Measurements from ENCODE around the gene TBL1X. TPM values are rescaled to one million over a fixed set of nuclear protein-coding genes. Genes with fewer than 3 reads are reported as not detected.

Gene TBL1X
- total RNA-seq, 2 donors from 2014 or later = 8.0 to 18.6 TPM

GRCh38 chrX:9500584-9500983, 35.7 kb downstream of the TBL1X start:
- H3K27me3 Mint-ChIP-seq = no peaks in the 10 kb centered on the region
- H3K36me3 Mint-ChIP-seq (ENCODE audit: low read depth) = peaks cover 41% of the 10 kb centered on the region
- no peak for ATAC-seq (replicated peaks)
- no peaks in the 10 kb centered on the region for H3K9me3 Mint-ChIP-seq
- no peak overlapping the region for H3K27ac Mint-ChIP-seq
- H3K4me1 Mint-ChIP-seq = peaks cover 5% of the 10 kb centered on the region
- H3K4me3 Mint-ChIP-seq = no peak overlapping the region

- Mint-ChIP-seq H3K36me3 (ENCODE audit: low read depth) (peaks cover 41% of the 10 kb centered on the region), H3K4me3 (no peak overlapping the region), H3K27ac (no peak overlapping the region), H3K27me3 (no peaks in the 10 kb centered on the region), H3K9me3 (no peaks in the 10 kb centered on the region), H3K4me1 (peaks cover 5% of the 10 kb centered on the region)
- no peak for ATAC-seq (replicated peaks)
Measured at GRCh38 chrX:9501362-9501761, 36.5 kb downstream of the TBL1X start.

- Mint-ChIP-seq H3K36me3 (ENCODE audit: low read depth) (peaks cover 41% of the 10 kb centered on the region), H3K4me1 (peaks cover 5% of the 10 kb centered on the region), H3K9me3 (no peaks in the 10 kb centered on the region), H3K27ac (no peak overlapping the region), H3K27me3 (no peaks in the 10 kb centered on the region), H3K4me3 (no peak overlapping the region)
- no peak for ATAC-seq (replicated peaks)
Measured at GRCh38 chrX:9503261-9503660, 38.4 kb downstream of the TBL1X start.

DNA sequence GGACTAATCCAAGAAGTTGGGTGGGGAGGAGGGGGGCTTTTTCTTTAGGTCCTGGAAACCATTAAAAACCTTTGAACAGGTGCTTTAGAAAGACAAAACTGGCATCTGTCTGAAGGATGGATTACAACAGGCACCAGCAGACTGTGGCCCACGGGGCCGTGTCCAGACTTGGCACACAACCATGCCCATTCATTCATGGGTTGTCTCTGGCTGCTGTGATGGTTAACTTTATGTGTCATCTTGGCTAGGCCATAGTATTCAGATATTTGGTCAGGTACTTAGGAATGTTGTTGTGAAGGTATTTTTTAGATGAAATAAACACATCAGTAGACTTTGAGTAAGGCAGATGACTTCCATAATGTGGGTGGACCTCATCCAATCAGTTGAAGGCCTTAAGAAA, 45.5 kb downstream of the TBL1X start:
- no peak overlapping the region for H3K4me3 Mint-ChIP-seq
- H3K27ac Mint-ChIP-seq = no peak overlapping the region
- H3K4me1 Mint-ChIP-seq = no peaks in the 10 kb centered on the region
- no peaks in the 10 kb centered on the region for H3K27me3 Mint-ChIP-seq
- no peaks in the 10 kb centered on the region for H3K9me3 Mint-ChIP-seq
- ATAC-seq (replicated peaks) = no peak
- H3K36me3 Mint-ChIP-seq (ENCODE audit: low read depth) = peaks cover 36% of the 10 kb centered on the region

- no peak overlapping the region for H3K27ac Mint-ChIP-seq
- no peak overlapping the region for H3K4me3 Mint-ChIP-seq
- no peaks in the 10 kb centered on the region for H3K9me3 Mint-ChIP-seq
- no peaks in the 10 kb centered on the region for H3K4me1 Mint-ChIP-seq
- H3K27me3 Mint-ChIP-seq = no peaks in the 10 kb centered on the region
- peaks cover 29% of the 10 kb centered on the region for H3K36me3 Mint-ChIP-seq (ENCODE audit: low read depth)
- ATAC-seq (replicated peaks) = no peak
Measured at GRCh38 chrX:9510980-9511379, 46.1 kb downstream of the TBL1X start.

DNA sequence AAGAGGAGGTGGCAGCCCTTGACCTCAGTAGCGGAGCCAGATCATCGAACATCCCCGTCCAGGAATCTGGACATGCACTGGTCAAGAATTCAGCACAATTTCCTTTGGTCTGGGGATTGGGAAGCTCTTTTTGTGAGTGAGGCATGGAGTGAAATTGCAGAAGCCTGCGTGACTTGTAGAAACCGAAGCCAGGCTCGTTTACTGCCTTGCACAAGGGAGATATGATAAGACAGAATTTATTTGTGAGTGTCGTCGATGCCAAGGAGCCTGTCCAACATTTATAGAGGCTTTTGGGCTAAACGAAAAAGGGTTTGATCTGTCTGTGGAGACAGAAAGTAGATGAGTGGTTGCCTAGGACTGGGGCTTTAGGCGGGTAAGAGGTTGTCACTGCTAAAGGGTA, 50.6 kb downstream of the TBL1X start:
- Mint-ChIP-seq H3K27ac (no peak overlapping the region), H3K27me3 (no peaks in the 10 kb centered on the region), H3K9me3 (no peaks in the 10 kb centered on the region), H3K36me3 (ENCODE audit: low read depth) (peaks cover 20% of the 10 kb centered on the region), H3K4me3 (no peak overlapping the region), H3K4me1 (no peaks in the 10 kb centered on the region)
- no peak for ATAC-seq (replicated peaks)

- peaks cover 20% of the 10 kb centered on the region for H3K36me3 Mint-ChIP-seq (ENCODE audit: low read depth)
- H3K4me1 Mint-ChIP-seq = peaks cover 3% of the 10 kb centered on the region
- H3K27ac Mint-ChIP-seq = no peak overlapping the region
- no peak overlapping the region for H3K4me3 Mint-ChIP-seq
- H3K27me3 Mint-ChIP-seq = no peaks in the 10 kb centered on the region
- ATAC-seq (replicated peaks) = peak; percentile 52
- H3K9me3 Mint-ChIP-seq = no peaks in the 10 kb centered on the region
Measured at GRCh38 chrX:9515973-9516538, 51.2 kb downstream of the TBL1X start.

- Mint-ChIP-seq H3K4me1 (peaks cover 5% of the 10 kb centered on the region), H3K27ac (no peak overlapping the region), H3K4me3 (no peak overlapping the region), H3K36me3 (ENCODE audit: low read depth) (peaks cover 17% of the 10 kb centered on the region), H3K9me3 (no peaks in the 10 kb centered on the region), H3K27me3 (no peaks in the 10 kb centered on the region)
- ATAC-seq (replicated peaks) = no peak
Measured at GRCh38 chrX:9516635-9517034, 51.8 kb downstream of the TBL1X start.

- Mint-ChIP-seq H3K36me3 (ENCODE audit: low read depth) (peaks cover 7% of the 10 kb centered on the region), H3K9me3 (no peaks in the 10 kb centered on the region), H3K4me1 (peaks cover 5% of the 10 kb centered on the region), H3K4me3 (no peak overlapping the region), H3K27ac (no peak overlapping the region), H3K27me3 (no peaks in the 10 kb centered on the region)
- no peak for ATAC-seq (replicated peaks)
Measured at GRCh38 chrX:9518051-9518450, 53.2 kb downstream of the TBL1X start.

GRCh38 chrX:9518889-9519288, 54.0 kb downstream of the TBL1X start:
- Mint-ChIP-seq H3K9me3 (no peaks in the 10 kb centered on the region), H3K4me3 (no peak overlapping the region), H3K27ac (no peak overlapping the region), H3K27me3 (no peaks in the 10 kb centered on the region), H3K4me1 (peaks cover 5% of the 10 kb centered on the region), H3K36me3 (ENCODE audit: low read depth) (no peaks in the 10 kb centered on the region)
- ATAC-seq (replicated peaks) = no peak

DNA sequence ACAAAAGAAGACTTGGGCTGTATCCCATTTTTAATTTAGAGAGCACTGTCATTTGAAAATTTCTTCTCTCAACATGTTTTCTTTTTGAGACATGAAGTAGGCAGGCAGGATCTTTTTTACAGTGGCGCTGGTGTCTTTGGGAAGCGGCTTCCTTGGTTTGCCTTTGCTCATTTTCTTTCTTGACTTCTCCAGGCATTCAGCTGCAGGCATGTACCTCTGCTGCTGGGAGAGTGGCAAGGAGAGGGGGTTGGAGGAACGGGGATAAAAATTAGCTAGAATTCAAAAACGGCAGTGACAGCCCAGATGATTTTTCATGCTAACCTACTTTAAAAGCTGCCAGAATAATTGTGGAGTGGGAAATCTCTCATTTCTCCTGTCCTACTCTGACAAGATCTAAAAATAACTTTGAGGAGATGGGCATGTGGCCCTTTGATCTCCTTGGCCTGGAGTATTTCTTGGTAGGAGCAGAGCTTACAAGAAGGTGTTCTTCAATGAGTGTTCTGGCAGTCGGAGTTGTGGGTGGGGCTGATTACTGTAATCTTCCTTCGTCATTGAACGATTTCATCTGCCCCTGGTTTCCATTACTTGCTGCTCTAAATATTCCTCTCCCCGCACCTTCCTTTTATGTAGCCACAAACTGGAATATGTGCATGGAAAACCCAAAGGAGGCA, 54.8 kb downstream of the TBL1X start:
- no peaks in the 10 kb centered on the region for H3K9me3 Mint-ChIP-seq
- H3K4me1 Mint-ChIP-seq = peaks cover 8% of the 10 kb centered on the region
- H3K27ac Mint-ChIP-seq = no peak overlapping the region
- no peak for ATAC-seq (replicated peaks)
- no peak overlapping the region for H3K4me3 Mint-ChIP-seq
- peaks cover 4% of the 10 kb centered on the region for H3K36me3 Mint-ChIP-seq (ENCODE audit: low read depth)
- H3K27me3 Mint-ChIP-seq = no peaks in the 10 kb centered on the region

- no peak for ATAC-seq (replicated peaks)
- no peak overlapping the region for H3K27ac Mint-ChIP-seq
- peaks cover 5% of the 10 kb centered on the region for H3K36me3 Mint-ChIP-seq (ENCODE audit: low read depth)
- no peaks in the 10 kb centered on the region for H3K27me3 Mint-ChIP-seq
- H3K4me3 Mint-ChIP-seq = no peak overlapping the region
- H3K9me3 Mint-ChIP-seq = no peaks in the 10 kb centered on the region
- peaks cover 11% of the 10 kb centered on the region for H3K4me1 Mint-ChIP-seq
Measured at GRCh38 chrX:9520217-9520590, 55.3 kb downstream of the TBL1X start.

GRCh38 chrX:9522378-9523155, 57.7 kb downstream of the TBL1X start:
- H3K4me1 Mint-ChIP-seq = peaks cover 16% of the 10 kb centered on the region
- ATAC-seq (replicated peaks) = no peak
- no peak overlapping the region for H3K27ac Mint-ChIP-seq

GRCh38 chrX:9525511-9526248, 60.8 kb downstream of the TBL1X start:
- H3K27ac Mint-ChIP-seq = no peak overlapping the region
- H3K4me1 Mint-ChIP-seq = peaks cover 18% of the 10 kb centered on the region
- no peaks in the 10 kb centered on the region for H3K9me3 Mint-ChIP-seq
- no peak for ATAC-seq (replicated peaks)
- no peaks in the 10 kb centered on the region for H3K27me3 Mint-ChIP-seq
- H3K4me3 Mint-ChIP-seq = no peak overlapping the region
- peaks cover 5% of the 10 kb centered on the region for H3K36me3 Mint-ChIP-seq (ENCODE audit: low read depth)

More at GRCh38 chrX:9522378-9523155, 57.7 kb downstream of the TBL1X start:
- Mint-ChIP-seq H3K9me3 (no peaks in the 10 kb centered on the region), H3K27me3 (no peaks in the 10 kb centered on the region), H3K36me3 (ENCODE audit: low read depth) (peaks cover 5% of the 10 kb centered on the region), H3K4me3 (no peak overlapping the region)
